T-helper 2 cell treated with Interferon-gamma antibody and Interleukin-4, amounts not matched to agents 5 μg/mL and 100 μg/mL, for 36 hours (primary cell): ENCODE data around the gene CRYAB.
"Not testable (repeated sequence)": the region's sequence is repeated elsewhere in the genome, so short reads cannot be mapped to it uniquely, and the experiment has no call there.

Experiments used
- DNase-seq: peaks from one replicate; pipeline ENCODE4 v3.0.0; 2021; ENCODE audit warnings: low spot score
- H3K27ac Mint-ChIP-seq: one replicate; pipeline ENCODE4 v1.8.0; 2021; ENCODE audit warnings: mild to moderate bottlenecking, mixed read lengths
- H3K27me3 Mint-ChIP-seq: one replicate; pipeline ENCODE4 v1.8.0; 2021; ENCODE audit warnings: low read depth, mixed read lengths
- H3K36me3 Mint-ChIP-seq: one replicate; pipeline ENCODE4 v1.8.0; 2021; ENCODE audit warnings: low read depth, mixed read lengths
- H3K4me1 Mint-ChIP-seq: one replicate; pipeline ENCODE4 v1.8.0; 2021; ENCODE audit warnings: low read depth, mixed read lengths
- H3K4me3 Mint-ChIP-seq: one replicate; pipeline ENCODE4 v1.8.0; 2022; ENCODE audit warnings: mild to moderate bottlenecking, moderate library complexity, mixed read lengths
- H3K9me3 Mint-ChIP-seq: one replicate; pipeline ENCODE4 v1.8.0; 2021; ENCODE audit warnings: mixed read lengths

Gene CRYAB

DNA sequence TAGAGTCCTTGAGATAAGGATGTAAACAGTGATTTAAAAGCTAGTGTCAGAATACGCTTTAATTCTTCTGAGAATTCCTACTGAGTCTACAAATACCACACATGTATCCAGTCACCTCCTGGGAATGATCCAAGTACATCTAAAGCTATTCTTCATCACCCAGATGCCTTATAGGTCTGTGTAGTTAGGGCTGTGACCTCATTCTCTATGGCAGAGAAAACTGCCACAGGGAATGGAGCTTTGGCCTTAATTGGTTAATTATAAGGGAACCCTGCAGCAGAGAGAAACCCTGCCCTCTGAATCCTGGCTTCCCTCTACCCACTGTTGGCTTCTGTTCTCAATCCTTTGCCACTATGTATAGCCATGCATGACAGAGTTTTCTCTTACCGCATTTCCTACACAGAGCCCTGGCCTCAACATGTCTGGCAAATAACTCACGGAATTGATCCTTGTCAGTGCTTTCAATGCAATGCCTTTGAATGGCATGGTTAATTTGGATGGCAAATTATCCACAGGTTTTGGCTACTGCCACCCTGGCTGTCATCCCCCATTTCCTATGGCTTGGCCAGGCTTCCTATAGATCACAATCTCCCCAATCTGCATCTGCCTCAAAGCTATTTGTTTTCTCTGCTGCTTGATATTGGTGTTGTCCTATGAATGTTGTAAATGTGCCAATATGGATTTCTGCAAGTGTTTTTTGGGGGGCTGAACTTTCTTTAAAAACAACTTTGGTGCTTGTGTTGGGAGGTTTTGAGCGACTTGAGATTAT lies 28.4 kb upstream of the CRYAB start:
- no peak for DNase-seq
- peaks cover 5% of the 10 kb centered on the region for H3K36me3 Mint-ChIP-seq
- H3K9me3 Mint-ChIP-seq = no peaks in the 10 kb centered on the region
- H3K4me1 Mint-ChIP-seq = peaks cover 58% of the 10 kb centered on the region
- H3K27me3 Mint-ChIP-seq = no peaks in the 10 kb centered on the region
- no peak overlapping the region for H3K4me3 Mint-ChIP-seq
- H3K27ac Mint-ChIP-seq = no peak overlapping the region

DNA sequence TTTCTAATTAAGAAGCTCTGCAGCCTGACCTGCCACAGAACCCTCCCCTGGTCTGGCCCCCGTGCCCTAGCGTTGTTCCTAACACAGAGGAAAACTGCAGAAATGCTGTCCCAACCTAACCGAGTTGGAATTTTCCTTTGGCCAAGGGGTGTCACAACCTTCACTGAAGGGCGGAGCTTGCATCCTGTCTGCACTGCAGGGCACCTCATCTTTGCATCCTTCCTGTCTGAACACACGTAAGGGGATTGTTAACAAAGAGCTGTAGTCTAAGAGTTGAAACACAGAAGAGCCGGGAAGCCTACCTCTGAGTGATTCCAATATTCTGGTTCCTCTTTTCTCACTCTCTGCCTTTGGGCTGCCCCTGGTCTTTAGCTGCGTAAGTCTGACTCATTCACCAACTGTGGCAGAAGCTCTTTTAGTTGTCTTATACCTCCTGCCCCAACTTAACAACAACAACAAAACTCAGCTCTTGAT lies 27.2 kb upstream of the CRYAB start:
- Mint-ChIP-seq H3K9me3 (no peaks in the 10 kb centered on the region), H3K36me3 (peaks cover 3% of the 10 kb centered on the region), H3K27ac (peak overlapping the region; percentile 81), H3K4me3 (peak overlapping the region; percentile 84), H3K27me3 (no peaks in the 10 kb centered on the region), H3K4me1 (peaks cover 48% of the 10 kb centered on the region)
- DNase-seq = peak; percentile 66

DNA sequence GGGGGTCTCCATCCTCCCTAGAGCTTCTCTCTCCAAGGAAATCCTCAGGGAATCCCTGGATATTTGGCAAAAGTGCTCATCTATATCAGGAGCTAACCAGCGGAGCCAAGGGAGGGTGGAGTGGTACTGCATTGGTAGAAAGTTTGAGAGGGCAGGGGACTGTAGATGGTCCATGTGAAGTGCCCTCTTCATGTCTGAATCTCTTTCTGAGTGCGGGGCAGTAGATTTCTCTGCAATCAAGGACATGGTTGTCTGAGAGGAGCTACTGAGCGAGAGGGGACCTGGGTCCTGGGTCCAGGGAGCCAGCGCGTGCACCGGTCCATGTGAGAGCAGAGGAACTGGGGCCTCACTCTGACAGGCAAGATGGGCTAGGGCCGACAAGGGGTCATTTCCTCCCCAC lies 26.3 kb upstream of the CRYAB start:
- Mint-ChIP-seq H3K4me3 (peak overlapping the region; percentile 84), H3K27ac (peak overlapping the region; percentile 81), H3K9me3 (no peaks in the 10 kb centered on the region), H3K36me3 (peaks cover 3% of the 10 kb centered on the region), H3K27me3 (no peaks in the 10 kb centered on the region), H3K4me1 (peaks cover 46% of the 10 kb centered on the region)
- DNase-seq = no peak

DNA sequence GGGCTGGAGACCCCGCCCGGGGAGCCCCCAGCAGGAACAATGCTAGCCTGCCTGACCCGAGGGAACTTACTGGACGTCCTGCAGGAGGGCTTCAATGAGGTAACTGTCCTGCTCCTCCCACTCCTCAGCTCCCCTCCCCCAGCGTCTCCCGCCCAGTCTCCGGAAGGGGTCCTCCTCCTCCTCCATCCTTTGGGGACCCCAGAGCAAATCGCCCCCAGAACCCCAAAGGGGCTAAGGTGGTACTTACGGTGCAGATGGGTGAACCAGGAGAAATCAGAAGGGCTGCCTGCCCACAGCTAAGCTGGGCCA lies 25.8 kb upstream of the CRYAB start:
- Mint-ChIP-seq H3K9me3 (no peaks in the 10 kb centered on the region), H3K27ac (peak overlapping the region; percentile 82), H3K36me3 (peaks cover 3% of the 10 kb centered on the region), H3K4me3 (peak overlapping the region; percentile 84), H3K27me3 (no peaks in the 10 kb centered on the region), H3K4me1 (peaks cover 49% of the 10 kb centered on the region)
- DNase-seq = no peak

DNA sequence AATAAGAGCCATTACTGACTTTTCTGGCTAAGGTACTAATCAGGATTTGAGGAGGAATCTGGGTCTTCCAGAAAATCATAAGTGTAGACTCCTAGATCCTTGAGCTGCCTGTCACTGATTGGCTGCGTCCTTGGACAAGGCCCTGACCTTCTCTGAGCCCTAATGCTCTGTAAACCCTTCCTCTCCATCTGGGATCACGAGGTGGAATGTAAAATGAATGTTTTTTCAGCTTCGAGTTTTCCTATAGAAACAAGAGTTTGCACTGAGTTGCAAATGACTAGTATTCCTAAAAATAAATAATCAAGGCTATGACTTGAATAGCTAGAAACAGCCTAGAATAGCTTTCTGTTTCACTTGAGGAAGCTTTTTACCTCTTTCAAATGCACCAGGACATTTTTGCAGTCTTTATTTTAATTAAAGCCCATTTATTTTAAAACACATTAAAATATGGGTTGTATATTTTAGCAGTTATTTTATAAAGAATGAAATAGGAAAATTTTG lies 24.5 kb upstream of the CRYAB start:
- peak overlapping the region; percentile 90 for H3K27ac Mint-ChIP-seq
- no peak for DNase-seq
- H3K4me1 Mint-ChIP-seq = peaks cover 46% of the 10 kb centered on the region
- H3K4me3 Mint-ChIP-seq = peak overlapping the region; percentile 92
- no peaks in the 10 kb centered on the region for H3K9me3 Mint-ChIP-seq
- no peaks in the 10 kb centered on the region for H3K27me3 Mint-ChIP-seq
- peaks cover 3% of the 10 kb centered on the region for H3K36me3 Mint-ChIP-seq

DNA sequence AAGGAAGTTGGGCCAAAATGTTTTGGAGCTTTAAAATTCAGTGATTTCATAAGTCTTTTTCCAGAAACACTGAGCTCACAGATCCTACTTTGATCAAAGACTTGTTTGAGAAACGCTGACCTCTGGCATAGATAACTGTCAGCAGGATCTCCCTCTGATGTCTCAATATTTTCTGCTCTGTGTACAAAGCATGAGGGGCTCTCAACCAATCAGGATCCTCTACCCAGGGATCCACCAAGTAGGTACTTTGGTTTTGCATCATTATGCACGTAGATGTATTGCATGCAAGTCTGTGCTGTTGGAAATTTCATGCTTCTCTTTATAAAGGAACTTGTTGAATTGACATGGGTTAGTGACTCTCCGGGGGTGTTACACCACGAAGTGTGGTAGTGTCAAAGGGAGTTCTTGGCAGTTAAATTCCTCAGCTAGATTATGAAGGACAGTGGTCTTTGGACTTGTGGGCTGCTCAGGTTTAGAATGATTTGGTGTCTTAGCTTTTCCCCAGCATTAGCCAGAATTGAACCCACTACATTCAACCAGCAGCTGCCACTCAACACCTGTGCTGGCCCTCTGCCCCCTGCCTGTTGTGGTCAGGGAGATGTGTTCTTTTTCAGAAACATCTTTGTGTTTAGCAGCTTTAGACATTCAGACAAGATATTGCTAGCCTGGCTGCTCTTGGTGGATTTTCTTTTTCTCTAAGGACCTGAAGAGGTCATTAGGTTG lies 23.9 kb upstream of the CRYAB start:
- Mint-ChIP-seq H3K4me1 (peaks cover 46% of the 10 kb centered on the region), H3K36me3 (peaks cover 2% of the 10 kb centered on the region), H3K4me3 (peak overlapping the region; percentile 92), H3K9me3 (no peaks in the 10 kb centered on the region), H3K27me3 (no peaks in the 10 kb centered on the region), H3K27ac (peak overlapping the region; percentile 79)
- DNase-seq = peak; percentile 34

DNA sequence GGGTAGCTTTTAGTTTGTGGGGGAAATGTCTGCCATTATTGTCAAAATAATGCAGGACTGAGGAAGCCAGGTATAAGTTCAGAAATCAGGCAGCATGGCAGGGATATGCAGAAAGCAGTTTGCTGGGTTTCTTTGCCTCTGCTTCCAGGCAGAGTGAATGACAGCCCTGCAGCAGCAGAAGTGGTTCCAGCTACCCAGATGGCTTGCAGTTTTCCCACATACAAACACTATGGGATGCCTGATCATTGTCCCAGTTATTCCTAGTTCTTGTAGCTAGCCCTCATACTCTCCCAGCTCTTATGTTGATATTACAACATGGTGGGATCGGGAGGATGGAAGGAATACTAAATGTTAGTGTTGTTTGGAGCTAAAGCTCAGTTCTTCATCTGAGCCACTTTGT lies 22.7 kb upstream of the CRYAB start:
- Mint-ChIP-seq H3K36me3 (no peaks in the 10 kb centered on the region), H3K4me1 (peaks cover 41% of the 10 kb centered on the region), H3K9me3 (no peaks in the 10 kb centered on the region)

DNA sequence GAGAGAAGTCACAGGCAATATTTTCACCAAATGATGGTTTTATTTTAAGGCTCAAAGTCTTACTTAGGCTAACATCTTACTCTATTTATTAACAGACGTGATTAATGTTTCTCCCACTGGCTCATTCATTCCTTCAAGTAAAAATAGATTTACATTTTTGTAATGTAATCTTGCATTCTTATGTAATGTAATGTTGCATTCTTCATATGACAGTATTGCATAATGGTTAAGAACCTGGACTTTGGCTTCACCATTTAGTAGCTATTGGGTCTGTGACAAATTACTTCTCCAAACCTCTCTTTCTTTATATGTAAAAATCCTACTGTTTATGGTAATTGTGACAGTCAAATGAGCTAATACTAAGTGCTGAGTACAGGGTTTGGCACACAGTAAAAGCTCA lies 22.3 kb upstream of the CRYAB start:
- peaks cover 36% of the 10 kb centered on the region for H3K4me1 Mint-ChIP-seq
- DNase-seq = no peak
- H3K4me3 Mint-ChIP-seq = no peak overlapping the region
- H3K27ac Mint-ChIP-seq = no peak overlapping the region
- H3K36me3 Mint-ChIP-seq = no peaks in the 10 kb centered on the region
- no peaks in the 10 kb centered on the region for H3K27me3 Mint-ChIP-seq
- H3K9me3 Mint-ChIP-seq = no peaks in the 10 kb centered on the region

More for the DNA sequence above, 22.7 kb upstream of the CRYAB start:
- DNase-seq = no peak
- Mint-ChIP-seq H3K27ac (no peak overlapping the region), H3K27me3 (no peaks in the 10 kb centered on the region), H3K4me3 (no peak overlapping the region)

DNA sequence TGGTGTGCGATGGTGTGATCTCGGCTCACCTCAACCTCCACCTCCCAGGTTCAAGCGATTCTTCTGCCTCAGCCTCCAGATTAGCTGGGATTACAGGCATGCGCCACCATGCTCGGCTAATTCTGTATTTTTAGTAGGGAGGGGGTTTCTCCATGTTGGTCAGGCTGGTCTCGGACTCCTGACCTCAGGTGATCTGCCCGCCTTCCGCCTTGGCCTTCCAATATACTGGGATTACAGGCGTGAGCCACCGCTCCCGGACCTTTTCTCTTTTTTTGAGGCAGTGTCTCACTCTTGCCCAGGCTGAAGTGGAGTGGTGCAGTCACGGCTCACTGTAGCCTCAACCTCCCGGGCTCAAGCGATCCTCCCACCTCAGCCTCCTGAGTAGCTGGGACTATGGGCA lies 21.6 kb upstream of the CRYAB start:
- not testable (repeated sequence) for H3K27me3 Mint-ChIP-seq

DNA sequence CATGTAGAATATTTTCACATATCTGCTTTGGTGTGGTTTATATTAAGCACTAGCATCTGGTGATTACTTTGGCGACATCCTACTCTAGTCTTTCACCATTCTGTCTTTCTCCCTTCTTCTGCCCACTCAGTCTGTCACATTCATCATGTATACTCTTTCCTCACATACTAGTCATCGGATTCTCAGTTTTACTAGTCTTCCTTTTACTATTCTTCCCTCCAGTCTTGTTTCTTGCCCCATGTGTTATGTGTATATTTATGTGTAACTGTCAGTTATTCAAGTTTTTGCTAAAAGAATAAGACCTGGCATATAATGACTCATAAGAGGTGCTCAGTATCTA lies 21.0 kb upstream of the CRYAB start:
- DNase-seq = peak; percentile 21
- Mint-ChIP-seq H3K4me3 (peak overlapping the region; percentile 17), H3K9me3 (no peaks in the 10 kb centered on the region), H3K27ac (peak overlapping the region; percentile 10), H3K4me1 (peaks cover 24% of the 10 kb centered on the region), H3K27me3 (no peaks in the 10 kb centered on the region), H3K36me3 (no peaks in the 10 kb centered on the region)

More for the DNA sequence above, 21.6 kb upstream of the CRYAB start:
- not testable (repeated sequence) for H3K4me3 Mint-ChIP-seq, H3K9me3 Mint-ChIP-seq, DNase-seq, H3K27ac Mint-ChIP-seq, H3K36me3 Mint-ChIP-seq
- peaks cover 29% of the 10 kb centered on the region for H3K4me1 Mint-ChIP-seq

DNA sequence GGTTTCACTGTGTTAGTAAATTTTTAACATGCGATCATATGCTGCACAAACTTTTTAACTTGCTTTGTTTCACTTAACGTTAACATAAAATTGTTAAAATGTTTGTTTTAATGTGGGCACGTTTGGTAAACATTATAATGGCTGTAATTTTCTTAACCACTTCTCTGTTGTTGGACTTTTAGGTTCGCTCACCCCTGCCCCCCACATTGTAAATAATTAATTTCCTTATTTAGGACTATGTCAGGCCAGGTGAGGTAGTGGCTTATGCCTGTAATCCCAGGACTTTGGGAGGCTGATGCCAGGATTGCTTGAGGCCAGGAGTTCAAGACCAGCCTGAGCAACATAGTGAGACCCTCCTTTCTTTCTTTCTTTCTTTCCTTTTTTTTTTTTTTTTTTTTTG lies 18.9 kb upstream of the CRYAB start:
- no peak overlapping the region for H3K4me3 Mint-ChIP-seq
- H3K27me3 Mint-ChIP-seq = no peaks in the 10 kb centered on the region
- no peaks in the 10 kb centered on the region for H3K36me3 Mint-ChIP-seq
- peaks cover 26% of the 10 kb centered on the region for H3K4me1 Mint-ChIP-seq
- no peaks in the 10 kb centered on the region for H3K9me3 Mint-ChIP-seq
- DNase-seq = no peak
- no peak overlapping the region for H3K27ac Mint-ChIP-seq

DNA sequence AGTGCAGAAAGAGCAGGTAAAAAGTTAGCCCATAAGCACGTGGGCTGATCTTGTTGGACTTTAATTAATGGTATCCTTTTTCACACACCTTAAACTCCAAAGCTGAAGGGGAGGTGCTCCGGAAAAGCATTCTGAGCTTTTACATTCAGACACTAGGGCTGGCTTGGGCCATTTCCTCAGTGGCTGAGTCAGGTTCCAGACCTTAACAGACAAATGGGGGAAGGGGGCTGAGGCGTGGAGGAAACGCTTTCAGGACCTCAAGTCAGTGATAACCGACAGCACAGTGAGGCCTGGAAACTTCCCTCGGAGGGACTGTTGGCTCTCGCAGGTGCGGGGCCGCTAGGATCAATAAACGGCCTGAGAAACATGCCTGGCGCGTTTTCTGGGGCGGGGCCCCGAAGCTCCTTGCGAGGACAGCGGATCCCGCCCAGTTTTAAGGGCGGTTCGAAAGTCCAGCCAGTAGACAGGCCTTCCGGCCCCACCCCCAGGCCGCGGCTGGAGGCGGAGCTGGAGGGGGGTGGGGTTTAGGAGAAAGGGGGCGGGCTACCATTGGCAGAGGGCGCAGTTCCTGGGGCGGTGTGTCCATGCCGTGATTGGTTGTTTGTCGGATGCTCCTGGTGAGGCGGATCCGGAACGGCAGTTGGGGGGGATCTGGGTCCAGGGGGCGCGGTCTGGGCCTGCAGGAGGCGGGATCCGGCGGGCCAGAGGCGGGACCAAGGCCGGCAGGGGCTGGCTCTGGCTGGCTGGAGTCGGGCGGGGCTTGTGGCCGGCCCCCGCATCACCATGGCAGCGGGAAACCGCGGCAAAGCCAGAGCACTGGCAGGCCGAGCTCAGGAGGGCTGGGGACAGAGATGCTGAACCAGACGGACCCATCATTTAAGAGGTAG lies 15.2 kb upstream of the CRYAB start:
- Mint-ChIP-seq H3K9me3 (no peaks in the 10 kb centered on the region), H3K36me3 (no peaks in the 10 kb centered on the region), H3K27me3 (peaks cover 3% of the 10 kb centered on the region), H3K4me1 (peaks cover 17% of the 10 kb centered on the region), H3K27ac (peak overlapping the region; percentile 91), H3K4me3 (peak overlapping the region; percentile 86)
- peak; percentile 96 for DNase-seq

DNA sequence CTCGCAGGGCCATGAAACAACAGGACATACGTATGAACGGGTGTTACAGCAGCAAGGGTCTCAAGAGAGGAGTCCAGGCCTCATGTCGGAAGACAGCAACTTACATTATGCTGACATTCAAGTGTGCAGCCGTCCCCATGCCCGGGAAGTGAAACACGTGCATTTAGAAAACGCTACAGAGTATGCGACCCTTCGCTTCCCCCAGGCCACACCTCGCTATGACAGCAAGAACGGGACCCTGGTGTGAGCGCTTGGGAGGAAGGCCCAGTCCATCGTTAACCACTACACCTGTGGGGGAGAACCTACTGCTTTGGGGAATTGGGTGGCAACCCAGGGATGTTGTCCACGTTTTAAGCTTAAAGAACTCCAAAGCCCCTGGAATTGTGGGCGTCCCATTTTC lies 14.4 kb upstream of the CRYAB start:
- no peak for DNase-seq
- peaks cover 17% of the 10 kb centered on the region for H3K4me1 Mint-ChIP-seq
- H3K27me3 Mint-ChIP-seq = peaks cover 8% of the 10 kb centered on the region
- no peaks in the 10 kb centered on the region for H3K9me3 Mint-ChIP-seq
- H3K36me3 Mint-ChIP-seq = no peaks in the 10 kb centered on the region
- peak overlapping the region; percentile 64 for H3K4me3 Mint-ChIP-seq
- H3K27ac Mint-ChIP-seq = peak overlapping the region; percentile 91

DNA sequence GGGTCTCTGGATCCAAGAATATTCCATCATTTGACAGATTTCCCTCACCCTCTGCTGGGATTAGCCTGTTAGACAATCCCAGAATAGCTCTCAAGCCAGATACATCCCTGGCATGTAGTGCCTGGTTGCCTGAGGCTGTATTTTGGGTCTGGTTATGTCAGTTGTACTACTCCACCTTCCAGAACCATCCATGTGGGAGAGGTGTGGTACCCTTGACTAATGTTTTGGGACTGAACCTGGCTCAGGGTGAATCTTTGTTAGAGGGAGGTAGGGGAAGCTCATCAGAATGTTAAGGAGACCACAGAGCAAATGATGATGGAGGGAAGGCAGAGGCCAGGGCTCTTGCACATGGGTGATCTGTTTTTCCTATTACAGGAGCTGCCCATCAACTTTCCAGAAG lies 12.4 kb upstream of the CRYAB start:
- peaks cover 16% of the 10 kb centered on the region for H3K27me3 Mint-ChIP-seq
- no peaks in the 10 kb centered on the region for H3K9me3 Mint-ChIP-seq
- peaks cover 15% of the 10 kb centered on the region for H3K4me1 Mint-ChIP-seq
- DNase-seq = no peak
- no peaks in the 10 kb centered on the region for H3K36me3 Mint-ChIP-seq
- no peak overlapping the region for H3K4me3 Mint-ChIP-seq
- H3K27ac Mint-ChIP-seq = no peak overlapping the region
